Measurements from ENCODE around the gene CSKMT. TPM values are rescaled to one million over a fixed set of nuclear protein-coding genes. Genes with fewer than 3 reads are reported as not detected.

The CSKMT gene
- total and polyA plus RNA-seq, 10 of the 15 experiments (the other 5 are each of a cell fraction or from before 2014, with no cell fraction given): 7.0 to 213 (median 21.6) TPM

DNA sequence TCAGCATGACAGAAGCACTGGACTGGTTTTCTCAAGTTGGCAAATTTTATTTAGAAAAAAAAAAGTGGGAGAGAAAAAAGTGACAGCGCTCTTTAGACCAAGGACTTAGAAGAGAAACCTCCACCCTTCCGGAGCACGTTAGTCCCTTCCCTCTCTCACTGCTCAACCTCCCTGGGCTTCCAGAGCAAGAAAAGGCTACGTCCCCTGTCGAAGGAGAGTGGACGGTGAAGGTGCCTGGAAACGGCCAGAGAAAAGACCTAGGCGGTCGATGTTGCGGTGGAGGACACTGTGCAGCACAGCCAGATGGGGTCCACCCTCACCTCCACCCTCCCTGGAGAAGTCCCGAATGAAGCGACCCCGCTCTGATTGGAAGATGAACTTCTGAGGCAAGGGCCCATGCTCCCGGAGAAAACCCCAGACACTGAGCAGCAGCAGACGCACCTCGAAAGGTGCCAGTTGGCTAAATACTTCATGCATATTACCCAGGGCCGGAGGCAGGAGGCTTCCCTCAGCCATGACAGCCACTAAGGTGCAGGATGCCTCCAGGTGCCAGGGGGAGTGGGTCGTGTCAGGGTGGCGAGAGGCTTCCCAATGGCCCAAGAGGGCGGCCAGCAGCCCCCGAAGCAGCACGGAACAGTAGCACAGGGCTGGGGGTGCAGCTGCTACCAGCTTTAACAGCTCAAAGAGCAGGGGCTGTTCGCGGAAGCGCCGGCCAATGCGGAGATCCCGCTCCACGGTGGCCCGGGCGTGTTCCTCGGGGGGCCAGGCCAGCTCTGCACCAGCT, 18.1 kb upstream of the CSKMT start:
- 77% methylated on average over 30 of the region's 32 CpGs for WGBS (ENCODE audit: insufficient coverage, insufficient replicate concordance, low lambda C conversion rate, missing lambda C conversion rate)
- Histone ChIP-seq H3K4me1 (ENCODE audit: control insufficient read depth, insufficient read depth, low read length) (peaks cover 4% of the 10 kb centered on the region; the same call in 1 of the 2 replicates), H3K9me3 (replicated peaks; ENCODE audit: control insufficient read depth, insufficient read depth, low read length) (no peaks in the 10 kb centered on the region), H2AFZ (ENCODE audit: control insufficient read depth, low read depth, low read length) (no peak overlapping the region), H3K4me3 (no peak overlapping the region), H4K20me1 (ENCODE audit: control insufficient read depth, insufficient read depth) (no peaks in the 10 kb centered on the region; the same call in 1 of the 2 replicates), H3K27me3 (replicated peaks in 1 of 2; ENCODE audit: control insufficient read depth in 2 of 2, insufficient read depth in 2 of 2, low read length in 1 of 2) (no peaks in the 10 kb centered on the region), H3K36me3 (ENCODE audit: control insufficient read depth in 2 of 2, insufficient read depth in 2 of 2, low read length in 1 of 2) (peaks cover 10 to 13% of the 10 kb centered on the region in 2 experiments; a peak in 3 of 4 replicates), H3K9ac (ENCODE audit: control insufficient read depth, insufficient read depth, low read length) (no peak overlapping the region), H3K79me2 (ENCODE audit: control insufficient read depth, insufficient read depth, low read length) (peaks cover 46% of the 10 kb centered on the region), H3K4me2 (ENCODE audit: control insufficient read depth, insufficient read depth) (peak overlapping the region; percentile 66; the same call in 1 of the 2 replicates), H3K27ac (ENCODE audit: control insufficient read depth, insufficient read depth) (no peak overlapping the region)
- no peak for ATAC-seq
- CTCF ChIA-PET: interaction anchor here (1.6 kb wide), 1 partner anchor 55 kb away, joined by 7 read pairs; the partner anchor contains the start of gene TUT1
- POLR2A ChIA-PET: interaction anchor here (0.6 to 14.6 kb wide), 9 partner anchors 9 to 168 kb away, joined by 3 to 295 read pairs (median 6); partner anchors contain the start of genes C11orf98, CSKMT, HNRNPUL2 and LBHD1
- in situ Hi-C loops (cut with MboI): no loop called here
- SMC1A ChIA-PET (ENCODE audit: uncharacterized antibody, unreplicated experiment): interaction anchor here (1.2 to 3.1 kb wide), 4 partner anchors 8 to 81 kb away, joined by 3 to 9 read pairs (median 4); partner anchors contain the start of genes C11orf98, CSKMT, HNRNPUL2 and TTC9C
- TF ChIP-seq ZNF622 (IDR thresholded peaks at IDR 0.05) (no peak), YBX1 (IDR thresholded peaks at IDR 0.05) (no peak), CREM (IDR thresholded peaks at IDR 0.05; ENCODE audit: low read depth) (no peak), TCF7 (IDR thresholded peaks at IDR 0.05; ENCODE audit: borderline replicate concordance) (no peak), ZNF217 (IDR thresholded peaks at IDR 0.05) (no peak), POLR2AphosphoS5 (IDR thresholded peaks at IDR 0.05; ENCODE audit: low read length) (0 out of 2 replicates have a peak, but pooled peaks have one; percentile 14), POLR2A (IDR thresholded peaks at IDR 0.05; ENCODE audit: low read depth, low read length) (0 out of 2 replicates have a peak, but pooled peaks have one; percentile 14), DPF2 (IDR thresholded peaks at IDR 0.05) (no peak), ESRRA (IDR thresholded peaks at IDR 0.05; ENCODE audit: low read length) (no peak), NR2C2 (IDR thresholded peaks at IDR 0.05; ENCODE audit: borderline replicate concordance, control insufficient read depth, insufficient read length, low read depth) (no peak), RELA (IDR thresholded peaks at IDR 0.05; ENCODE audit: borderline replicate concordance, partially characterized antibody) (no peak), NR2F1 (conservative IDR thresholded peaks at IDR 0.05) (no peak), ELK1 (IDR thresholded peaks at IDR 0.05; ENCODE audit: low read depth, low read length) (no peak), MEF2A (IDR thresholded peaks at IDR 0.05; ENCODE audit: insufficient read depth, low read depth, low read length) (no peak)
- no peak for DNase-seq (ENCODE audit: low read depth, low spot score)
- intact Hi-C loops (cut with micrococcal nuclease; ENCODE audit: unreplicated experiment): loop anchor here (2.0 kb wide), 1 partner anchor 24 kb away; no protein-coding TSS in a partner anchor
- RAD21 ChIA-PET (ENCODE audit: unreplicated experiment): interaction anchor here (0.6 to 1.6 kb wide), 3 partner anchors 18 to 124 kb away, joined by 3 to 9 read pairs (median 5); partner anchors contain the start of genes C11orf98, CSKMT, MTA2 and TAF6L
- no peak for FAIRE-seq
- BruUV-seq (replicated peaks): no TSS peak
